ENCODE data around the gene MYO1E. TPM values are rescaled to one million over a fixed set of nuclear protein-coding genes. Genes with fewer than 3 reads are reported as not detected.

MYO1E gene
- total and polyA plus RNA-seq, 2 of the 8 experiments (the other 6 are each of a cell fraction or from before 2014, with no cell fraction given): 19.6 to 142 TPM

- CTCF ChIA-PET (ENCODE audit: partially characterized antibody): interaction anchor here (1.2 to 2.0 kb wide), 3 partner anchors 12 to 352 kb away, joined by 3 to 7 read pairs (median 4); no protein-coding TSS in a partner anchor
- 87% methylated on average over 2 of the region's 2 CpGs; no CpG with 5 or more reads in 1 of the 2 experiments for WGBS, 2 experiments (ENCODE audit: extremely low coverage in 1 of 2, insufficient coverage in 1 of 2, insufficient read length in 1 of 2, insufficient replicate concordance in 2 of 2, low coverage in 1 of 2, low lambda C conversion rate in 2 of 2, missing lambda C conversion rate in 1 of 2)
Measured at GRCh38 chr15:59150185-59150584, 222.5 kb downstream of the MYO1E start.

More at GRCh38 chr15:59150185-59150584, 222.5 kb downstream of the MYO1E start:
- Histone ChIP-seq H3K4me3 (ENCODE audit: extremely low read depth in 1 of 4, insufficient read depth in 2 of 4, low read depth in 3 of 4, low read length in 4 of 4) (no peak overlapping the region), H2BK20ac (ENCODE audit: low read length) (no peak overlapping the region), H3K4me1 (replicated peaks in 1 of 4; ENCODE audit: control insufficient read depth in 3 of 4, insufficient read depth in 4 of 4, low read length in 3 of 4) (peaks cover 3 to 6% (median 4%) of the 10 kb centered on the region in 4 experiments; a peak in 6 of 7 replicates), H3K27ac (ENCODE audit: low read depth, low read length) (no peak overlapping the region), H2BK120ac (replicated peaks; ENCODE audit: low read depth, low read length) (no peak overlapping the region), H3K23ac (ENCODE audit: insufficient read length) (no peak overlapping the region), H4K20me1 (replicated peaks in 1 of 2; ENCODE audit: control insufficient read depth in 1 of 2, insufficient read depth in 2 of 2, low read length in 2 of 2) (peaks cover 0 to 2% of the 10 kb centered on the region in 2 experiments), H3K23me2 (ENCODE audit: low read depth, low read length) (no peaks in the 10 kb centered on the region), H3K9me3 (ENCODE audit: insufficient read depth in 2 of 2, low read depth in 1 of 2, low read length in 1 of 2) (no peaks in the 10 kb centered on the region), H3K56ac (replicated peaks; ENCODE audit: insufficient read length, low read depth, low read length) (no peak overlapping the region), H2BK12ac (ENCODE audit: low read depth, low read length) (no peak overlapping the region), H3K18ac (ENCODE audit: extremely low read depth, low read length) (no peak overlapping the region), H3K4ac (replicated peaks; ENCODE audit: insufficient read length, low read depth, low read length) (no peak overlapping the region), H4K5ac (ENCODE audit: insufficient read length, low read depth, low read length) (no peak overlapping the region), H3K36me3 (ENCODE audit: control insufficient read depth in 2 of 4, insufficient read depth in 4 of 4, low read length in 3 of 4) (peaks cover 8 to 46% (median 20%) of the 10 kb centered on the region in 4 experiments), H2BK5ac (ENCODE audit: low read depth, low read length) (no peak overlapping the region), H4K91ac (replicated peaks; ENCODE audit: insufficient read length, low read length) (no peak overlapping the region), H3K27me3 (replicated peaks in 1 of 4; ENCODE audit: control insufficient read depth in 3 of 4, extremely low read depth in 1 of 4, insufficient read depth in 3 of 4, low read length in 3 of 4) (no peaks in the 10 kb centered on the region), H2AFZ (ENCODE audit: low read length) (no peak overlapping the region), H3K4me2 (ENCODE audit: insufficient read depth in 1 of 2, low read depth in 2 of 2, low read length in 2 of 2) (no peak overlapping the region), H3K9ac (replicated peaks in 1 of 4; ENCODE audit: extremely low read depth in 1 of 4, low read depth in 3 of 4, low read length in 3 of 4) (no peak overlapping the region), H3K79me1 (ENCODE audit: low read depth, low read length) (no peaks in the 10 kb centered on the region), H4K8ac (ENCODE audit: extremely low read depth, insufficient read depth, low read length) (no peak overlapping the region), H3K14ac (ENCODE audit: insufficient read length) (no peak overlapping the region), H2AK5ac (ENCODE audit: low read depth, low read length) (no peak overlapping the region), H3K79me2 (ENCODE audit: control insufficient read depth in 1 of 2, insufficient read depth in 2 of 2, low read length in 2 of 2) (0 out of 4 replicates have a peak, but pooled peaks cover 0 to 2% of the 10 kb centered on the region in 2 experiments), H2BK15ac (ENCODE audit: low read length) (no peak overlapping the region)
- no peak for DNase-seq (ENCODE audit: low read depth in 1 of 2, low spot score in 2 of 2)
- no peak for FAIRE-seq
- POLR2A ChIA-PET (ENCODE audit: partially characterized antibody): interaction anchor here (1.0 to 1.7 kb wide), 2 partner anchors 12 to 343 kb away, joined by 3 to 6 read pairs; no protein-coding TSS in a partner anchor
- TF ChIP-seq CHD2 (IDR thresholded peaks at IDR 0.05; ENCODE audit: low read length) (no peak), SUZ12 (IDR thresholded peaks at IDR 0.05; ENCODE audit: low read length) (no peak), JUND (IDR thresholded peaks at IDR 0.05; ENCODE audit: low read length) (no peak), GABPA (IDR thresholded peaks at IDR 0.05; ENCODE audit: borderline replicate concordance, insufficient read depth, low read length) (no peak), ATF2 (IDR thresholded peaks at IDR 0.05; ENCODE audit: low read length) (no peak), MAX (IDR thresholded peaks at IDR 0.05) (no peak), EZH2 (IDR thresholded peaks at IDR 0.05; ENCODE audit: low read depth, low read length, severe bottlenecking) (no peak), HDAC6 (IDR thresholded peaks at IDR 0.05; ENCODE audit: low read depth, low read length) (no peak), EGR1 (IDR thresholded peaks at IDR 0.05; ENCODE audit: borderline replicate concordance, low read depth, low read length) (no peak)
